ENCODE results near the gene PRKCH.

The PRKCH gene

DNA sequence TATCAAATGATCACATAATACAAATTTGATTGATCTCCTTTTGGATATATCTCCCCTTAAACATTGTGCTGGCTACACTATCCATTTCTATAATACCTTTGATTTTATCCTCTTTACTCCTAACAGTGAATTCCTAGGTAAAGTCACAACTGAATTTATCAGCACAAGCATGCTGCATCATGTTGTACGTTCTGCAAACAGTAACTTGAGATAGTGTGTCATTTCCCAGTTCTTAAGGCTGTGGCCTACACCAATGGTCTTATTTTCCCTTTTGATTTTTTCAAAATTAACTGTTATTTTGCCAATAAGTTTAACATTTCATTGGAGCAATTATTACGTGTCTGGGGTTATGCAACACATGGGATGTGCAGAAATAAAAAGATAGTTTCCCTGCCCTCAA, 24.8 kb downstream of the PRKCH start:
- Histone ChIP-seq H3K36me3 (no peaks in the 10 kb centered on the region), H3K27ac (no peak overlapping the region), H3K4me3 (no peak overlapping the region), H3K9me3 (no peaks in the 10 kb centered on the region), H3K4me1 (no peaks in the 10 kb centered on the region), H3K27me3 (no peaks in the 10 kb centered on the region)
- DNase-seq, result no peak
- intact Hi-C loops (cut with DNase I; ENCODE audit: low total_unique reads), result no loop called here
- TF ChIP-seq, protein P1, sequence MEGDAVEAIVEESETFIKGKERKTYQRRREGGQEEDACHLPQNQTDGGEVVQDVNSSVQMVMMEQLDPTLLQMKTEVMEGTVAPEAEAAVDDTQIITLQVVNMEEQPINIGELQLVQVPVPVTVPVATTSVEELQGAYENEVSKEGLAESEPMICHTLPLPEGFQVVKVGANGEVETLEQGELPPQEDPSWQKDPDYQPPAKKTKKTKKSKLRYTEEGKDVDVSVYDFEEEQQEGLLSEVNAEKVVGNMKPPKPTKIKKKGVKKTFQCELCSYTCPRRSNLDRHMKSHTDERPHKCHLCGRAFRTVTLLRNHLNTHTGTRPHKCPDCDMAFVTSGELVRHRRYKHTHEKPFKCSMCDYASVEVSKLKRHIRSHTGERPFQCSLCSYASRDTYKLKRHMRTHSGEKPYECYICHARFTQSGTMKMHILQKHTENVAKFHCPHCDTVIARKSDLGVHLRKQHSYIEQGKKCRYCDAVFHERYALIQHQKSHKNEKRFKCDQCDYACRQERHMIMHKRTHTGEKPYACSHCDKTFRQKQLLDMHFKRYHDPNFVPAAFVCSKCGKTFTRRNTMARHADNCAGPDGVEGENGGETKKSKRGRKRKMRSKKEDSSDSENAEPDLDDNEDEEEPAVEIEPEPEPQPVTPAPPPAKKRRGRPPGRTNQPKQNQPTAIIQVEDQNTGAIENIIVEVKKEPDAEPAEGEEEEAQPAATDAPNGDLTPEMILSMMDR (IDR thresholded peaks at IDR 0.05), result no peak

DNA sequence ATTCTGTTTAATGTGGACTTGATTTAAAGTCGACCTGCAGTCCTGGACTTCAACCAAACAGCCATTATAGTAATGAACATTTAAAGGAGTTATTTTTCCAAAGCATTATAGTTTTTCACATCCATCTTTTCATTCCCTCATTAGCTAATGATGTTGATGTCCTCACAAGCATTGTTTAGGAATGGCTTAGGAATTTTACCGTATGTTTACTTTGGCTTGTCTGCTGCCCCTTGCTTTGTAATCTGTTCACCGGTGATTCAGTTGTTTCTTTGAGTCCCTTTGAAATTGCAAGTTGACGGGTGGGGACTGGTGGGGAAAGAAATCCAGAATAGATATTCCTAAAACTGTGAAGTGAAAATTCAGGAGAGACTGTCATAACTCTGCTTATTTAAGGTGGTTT, 25.4 kb downstream of the PRKCH start:
- Histone ChIP-seq H3K4me3 (no peak overlapping the region), H3K27me3 (no peaks in the 10 kb centered on the region), H3K4me1 (no peaks in the 10 kb centered on the region), H3K36me3 (no peaks in the 10 kb centered on the region), H3K27ac (no peak overlapping the region), H3K9me3 (no peaks in the 10 kb centered on the region)
- TF ChIP-seq, protein P1 (IDR thresholded peaks at IDR 0.05), result no peak
- DNase-seq, result no peak
- intact Hi-C loops (cut with DNase I; ENCODE audit: low total_unique reads), result no loop called here

DNA sequence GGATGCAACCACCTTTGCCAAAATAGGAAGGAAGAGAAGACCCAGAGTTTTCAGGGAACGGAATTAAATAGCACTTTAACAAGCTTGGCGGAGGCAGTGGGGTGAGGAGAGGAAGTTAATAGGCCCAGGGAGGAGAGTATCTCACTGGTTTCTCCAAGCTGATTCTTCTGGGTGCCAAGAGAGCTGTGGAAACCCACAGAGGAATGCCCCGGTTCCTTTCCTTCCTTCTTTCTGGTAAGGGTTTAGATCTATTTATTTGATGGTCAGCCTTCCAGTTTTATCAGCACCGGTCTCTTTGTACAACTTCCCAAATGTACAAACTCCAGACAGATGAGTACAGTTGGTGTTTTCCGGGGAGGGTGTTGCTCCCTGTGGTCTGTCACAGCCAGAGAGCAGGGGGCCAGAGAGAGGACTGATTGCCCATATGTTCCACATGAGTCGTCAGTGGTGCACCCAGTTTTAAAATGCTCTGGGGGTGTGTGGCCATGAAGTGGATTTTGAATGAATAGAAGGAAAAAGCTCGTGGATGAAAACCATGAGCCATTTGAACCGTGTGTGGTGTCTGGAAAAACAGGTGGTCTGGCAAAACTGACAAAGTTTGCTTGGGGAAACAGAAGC, 26.6 kb downstream of the PRKCH start:
- H3K27ac ChIP-seq, result no peak overlapping the region
- no peak overlapping the region for H3K4me3 ChIP-seq
- H3K9me3 ChIP-seq, result no peaks in the 10 kb centered on the region
- intact Hi-C loops (cut with DNase I; ENCODE audit: low total_unique reads), result no loop called here
- TF ChIP-seq, protein P1 (IDR thresholded peaks at IDR 0.05), result no peak
- H3K4me1 ChIP-seq, result no peaks in the 10 kb centered on the region
- H3K27me3 ChIP-seq, result no peaks in the 10 kb centered on the region
- no peaks in the 10 kb centered on the region for H3K36me3 ChIP-seq
- no peak for DNase-seq

DNA sequence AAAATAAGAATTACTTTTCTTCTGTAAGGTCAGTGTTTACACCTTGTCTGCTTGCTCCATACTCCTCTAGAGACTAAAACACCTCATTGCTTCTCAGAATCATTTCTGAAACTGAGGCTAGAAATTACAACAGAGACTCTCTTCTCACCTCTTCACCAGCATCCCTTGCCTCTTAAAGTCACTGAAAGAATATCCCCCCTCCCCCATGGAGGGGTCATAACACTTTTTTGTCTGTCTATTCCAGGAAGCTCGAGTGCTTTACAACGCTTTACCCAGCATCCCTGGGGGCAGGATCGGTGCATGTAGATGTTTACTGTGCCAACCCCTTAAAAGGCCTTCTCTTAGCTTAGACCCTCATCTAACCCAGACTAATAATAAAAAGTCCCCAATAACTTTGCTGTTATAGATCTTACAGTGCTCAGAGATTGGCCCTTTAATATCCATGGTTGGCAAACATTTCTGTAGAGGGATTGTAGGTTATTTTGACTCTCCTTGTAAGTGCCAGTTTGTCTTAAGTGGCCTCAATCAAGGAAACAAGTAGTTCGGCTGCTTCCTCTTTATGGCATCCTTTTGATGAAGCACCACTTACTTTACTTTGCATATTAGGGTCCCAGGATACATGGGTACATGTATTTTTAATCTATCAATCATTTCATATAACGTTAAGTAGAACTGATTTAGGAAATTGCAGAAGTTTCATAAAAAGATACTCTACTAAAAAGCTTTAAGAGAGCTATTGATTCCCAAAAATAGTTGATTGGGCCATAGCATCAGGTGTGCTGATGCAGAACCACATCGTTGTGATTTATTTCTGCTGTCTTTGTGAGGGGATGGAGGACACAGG, 29.3 kb downstream of the PRKCH start:
- no peak overlapping the region for H3K27ac ChIP-seq
- no peaks in the 10 kb centered on the region for H3K27me3 ChIP-seq
- no peak overlapping the region for H3K4me3 ChIP-seq
- no peaks in the 10 kb centered on the region for H3K9me3 ChIP-seq
- intact Hi-C loops (cut with DNase I; ENCODE audit: low total_unique reads), result no loop called here
- DNase-seq, result no peak
- no peaks in the 10 kb centered on the region for H3K36me3 ChIP-seq
- no peaks in the 10 kb centered on the region for H3K4me1 ChIP-seq
- TF ChIP-seq, protein P1 (IDR thresholded peaks at IDR 0.05), result no peak

DNA sequence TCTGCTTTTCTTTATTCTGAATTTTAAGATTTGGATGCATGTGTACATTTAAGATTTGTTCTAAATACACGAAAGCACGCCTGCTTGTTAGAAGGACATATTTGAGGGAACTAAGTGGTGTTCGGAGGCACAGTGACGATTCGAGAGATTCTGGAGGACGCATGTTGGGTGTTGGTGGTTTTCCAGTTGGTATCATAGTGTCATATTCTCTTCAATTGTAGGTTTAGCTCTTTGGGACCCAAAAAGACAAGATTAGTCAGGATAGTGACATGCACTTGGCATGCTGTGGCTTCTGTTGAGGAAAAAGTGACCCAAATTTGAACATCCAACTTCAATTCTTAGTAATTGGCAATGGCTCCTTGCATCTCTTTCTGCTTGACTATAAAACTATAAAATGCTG, 30.1 kb downstream of the PRKCH start:
- no peak overlapping the region for H3K4me3 ChIP-seq
- H3K9me3 ChIP-seq, result no peaks in the 10 kb centered on the region
- TF ChIP-seq, protein P1 (IDR thresholded peaks at IDR 0.05), result no peak
- DNase-seq, result no peak
- no peaks in the 10 kb centered on the region for H3K4me1 ChIP-seq
- no peaks in the 10 kb centered on the region for H3K36me3 ChIP-seq
- intact Hi-C loops (cut with DNase I; ENCODE audit: low total_unique reads), result no loop called here
- H3K27ac ChIP-seq, result no peak overlapping the region
- no peaks in the 10 kb centered on the region for H3K27me3 ChIP-seq

Data from tibial artery (tissue), 4 donors.